ENCODE results near the gene NSRP1.

GRCh38 chr17:30229012-30229411 is 112.4 kb downstream of the NSRP1 start:
- no peak for TF ChIP-seq CTCF (IDR thresholded peaks at IDR 0.05)
- no peak for TF ChIP-seq ZFX (IDR thresholded peaks at IDR 0.05; ENCODE audit: borderline replicate concordance)

Measured in 22Rv1 (cell line).